ENCODE results near the gene CSTPP1. TPM values are rescaled to one million over a fixed set of nuclear protein-coding genes. Genes with fewer than 3 reads are reported as not detected.

The CSTPP1 gene
- total and polyA plus RNA-seq, 2 of the 8 experiments (the other 6 are each of a cell fraction or from before 2014, with no cell fraction given): 24.2 to 28.7 TPM

- TF ChIP-seq CHD7 (IDR thresholded peaks at IDR 0.05; ENCODE audit: insufficient replicate concordance, low read length) (peak; percentile 50), SIN3A (conservative IDR thresholded peaks at IDR 0.05 in 1 of 2, IDR thresholded peaks at IDR 0.05 in 1 of 2; ENCODE audit: low read depth in 1 of 2, low read length in 2 of 2) (no peak), TEAD4 (IDR thresholded peaks at IDR 0.05; ENCODE audit: low read depth, low read length) (peak; percentile 73), TAF7 (optimal IDR thresholded peaks at IDR 0.05; ENCODE audit: borderline replicate concordance, low read depth, low read length) (no peak)
Observed at GRCh38 chr11:47104261-47104950, 167.8 kb downstream of the CSTPP1 start (continued).
